Fibroblast of pulmonary artery (primary cell): ENCODE data around the gene PPFIA3.

Source experiments
- DNase-seq: peaks from one replicate; pipeline ENCODE4 v3.0.0-alpha.2; 2010; ENCODE audit warnings: low read depth
- H3K4me3 ChIP-seq: replicated peaks from 2 replicates; pipeline ENCODE4 v1.5.1; 2011; ENCODE audit warnings: low read depth, mild to moderate bottlenecking, control low read depth, low read length, moderate library complexity
- CTCF ChIP-seq: IDR thresholded peaks from 2 replicates; pipeline ENCODE4 v1.5.1; 2011; ENCODE audit warnings: mild to moderate bottlenecking, control low read depth, low read length, inconsistent platforms; ENCODE audit errors: missing control alignments

PPFIA3 gene

GRCh38 chr19:49081273-49081672 is 38.1 kb upstream of the PPFIA3 start:
- no peak for TF ChIP-seq CTCF
- DNase-seq, result no peak
- no peak overlapping the region for H3K4me3 ChIP-seq

- TF ChIP-seq CTCF, result no peak
- DNase-seq, result no peak
- H3K4me3 ChIP-seq, result peak overlapping the region; percentile 98
These were observed 34.9 kb upstream of the PPFIA3 start for GRCh38 chr19:49084206-49085019.

GRCh38 chr19:49085020-49085867 is 34.1 kb upstream of the PPFIA3 start, which contains the start of gene SNRNP70:
Gene SNRNP70, plus strand, starts transcription at chr19:49085451. Its CDS starts 964 bp downstream, at chr19:49086415.
- no peak for TF ChIP-seq CTCF

GRCh38 chr19:49085868-49086232 is 33.5 kb upstream of the PPFIA3 start:
- no peak for TF ChIP-seq CTCF
- DNase-seq, result no peak
- H3K4me3 ChIP-seq, result peak overlapping the region; percentile 98

More at GRCh38 chr19:49085020-49085867, 34.1 kb upstream of the PPFIA3 start, which contains the start of gene SNRNP70:
- peak; percentile 100 for DNase-seq
- peak within 1 kb of the TSS; percentile 98 for H3K4me3 ChIP-seq

GRCh38 chr19:49086296-49086695 is 33.0 kb upstream of the PPFIA3 start:
- DNase-seq, result no peak
- H3K4me3 ChIP-seq, result peak overlapping the region; percentile 98
- no peak for TF ChIP-seq CTCF

- no peak for TF ChIP-seq CTCF
- no peak overlapping the region for H3K4me3 ChIP-seq
- DNase-seq, result no peak
These were observed 27.8 kb upstream of the PPFIA3 start for GRCh38 chr19:49091391-49092038.
